H1 (cell line): ENCODE data around the gene STKLD1. TPM values are rescaled to one million over a fixed set of nuclear protein-coding genes. Genes with fewer than 3 reads are reported as not detected.

ENCODE experiments used
- CTCF ChIA-PET: fragments of 300-600 bp; sonication (Branson Sonifier 250); formaldehyde crosslinking; loops from one replicate; lab custom pipeline; 2021; ENCODE audit not compliant: partially characterized antibody; lab: Charles Lee
- POLR2A ChIA-PET: fragments of 300-600 bp; sonication (Branson Sonifier 250); formaldehyde crosslinking; loops from one replicate; lab custom pipeline; 2021; ENCODE audit warnings: inconsistent platforms; ENCODE audit not compliant: partially characterized antibody; lab: Charles Lee
- DNase-seq, 2 experiments: peaks; one replicate each; pipeline versions ENCODE4 v3.0.0 to v3.0.0-alpha.2; 2010 to 2022; ENCODE audit warnings: low spot score in 2 of 2, low read depth in 1 of 2, mixed read lengths in 1 of 2
- FAIRE-seq: peaks from 2 replicates; lab custom pipeline; 2011; peaks lifted over from hg19 to GRCh38; lab: Jason Lieb, UNC
- H2AFZ ChIP-seq: 2 replicates; pipeline ENCODE4 v1.8.1; 2012; ENCODE audit warnings: low read length, inconsistent platforms
- H2AK5ac ChIP-seq: 2 replicates; pipeline ENCODE4 v1.6.1; 2013; ENCODE audit warnings: low read depth, low read length
- H2BK120ac ChIP-seq: replicated peaks from 2 replicates; pipeline ENCODE3; 2013; ENCODE audit warnings: low read depth, low read length, inconsistent platforms
- H2BK12ac ChIP-seq: 2 replicates; pipeline ENCODE4 v1.6.1; 2013; ENCODE audit warnings: low read depth, low read length
- H2BK15ac ChIP-seq: 2 replicates; pipeline ENCODE4 v1.6.1; 2013; ENCODE audit warnings: low read length
- H2BK20ac ChIP-seq: 2 replicates; pipeline ENCODE4 v1.6.1; 2013; ENCODE audit warnings: low read length
- H2BK5ac ChIP-seq: 2 replicates; pipeline ENCODE4 v1.6.1; 2013; ENCODE audit warnings: low read depth, low read length
- H3K14ac ChIP-seq: 2 replicates; pipeline ENCODE4 v1.6.1; 2013; ENCODE audit warnings: inconsistent platforms; ENCODE audit not compliant: insufficient read length
- H3K18ac ChIP-seq: 2 replicates; pipeline ENCODE4 v1.6.1; 2013; ENCODE audit warnings: low read length; ENCODE audit errors: extremely low read depth
- H3K23ac ChIP-seq: 2 replicates; pipeline ENCODE4 v1.6.1; 2013; ENCODE audit warnings: inconsistent platforms; ENCODE audit not compliant: insufficient read length
- H3K23me2 ChIP-seq: 2 replicates; pipeline ENCODE4 v1.6.1; 2013; ENCODE audit warnings: low read depth, low read length
- H3K27ac ChIP-seq: 2 replicates; pipeline ENCODE4 v1.6.1; 2011; ENCODE audit warnings: low read depth, low read length, inconsistent platforms
- H3K27me3 ChIP-seq, 4 experiments: replicated peaks in 1 of 4; 1 replicate in 1 of 4; 2 replicates in 3 of 4; pipeline versions ENCODE4 v1.6.1 to v1.8.1; 2011 to 2013; ENCODE audit warnings: low read length in 3 of 4, mild to moderate bottlenecking in 3 of 4, inconsistent platforms in 2 of 4, mixed read lengths in 2 of 4, moderate library complexity in 1 of 4; ENCODE audit not compliant: control insufficient read depth in 3 of 4, insufficient read depth in 3 of 4; ENCODE audit errors: extremely low read depth in 1 of 4
- H3K36me3 ChIP-seq, 4 experiments: 2 replicates each; pipeline versions ENCODE4 v1.6.1 to v1.8.1; 2011 to 2013; ENCODE audit warnings: mild to moderate bottlenecking in 4 of 4, low read length in 3 of 4, moderate library complexity in 2 of 4, control low read depth in 1 of 4, inconsistent platforms in 1 of 4; ENCODE audit not compliant: insufficient read depth in 4 of 4, control insufficient read depth in 2 of 4
- H3K4ac ChIP-seq: replicated peaks from 2 replicates; pipeline ENCODE3; 2013; ENCODE audit warnings: low read length, low read depth, mixed read lengths, inconsistent platforms; ENCODE audit not compliant: insufficient read length
- H3K4me1 ChIP-seq, 4 experiments: replicated peaks in 1 of 4; 1 replicate in 1 of 4; 2 replicates in 3 of 4; pipeline versions ENCODE4 v1.6.1 to v1.8.1; 2011 to 2013; ENCODE audit warnings: low read length in 3 of 4, inconsistent platforms in 2 of 4, mixed read lengths in 1 of 4; ENCODE audit not compliant: insufficient read depth in 4 of 4, control insufficient read depth in 3 of 4
- H3K4me2 ChIP-seq, 2 experiments: 2 replicates each; pipeline versions ENCODE4 v1.6.1 to v1.8.1; 2011 to 2013; ENCODE audit warnings: low read depth in 2 of 2, low read length in 2 of 2, control low read depth in 1 of 2, inconsistent platforms in 1 of 2, mild to moderate bottlenecking in 1 of 2; ENCODE audit not compliant: insufficient read depth in 1 of 2
- H3K4me3 ChIP-seq, 4 experiments: fragments of 200-600, 300-600 bp in 1 of 4; sonication (generic), shearing (Covaris generic), sonication (Bioruptor Twin) in 1 of 4; 2 replicates each; pipeline versions ENCODE4 v1.5.1 to v1.8.1; 2011 to 2016; ENCODE audit warnings: low read length in 4 of 4, low read depth in 3 of 4, control low read depth in 2 of 4, inconsistent platforms in 2 of 4, mild to moderate bottlenecking in 2 of 4, mixed read lengths in 1 of 4, moderate library complexity in 1 of 4; ENCODE audit not compliant: insufficient read depth in 2 of 4; ENCODE audit errors: extremely low read depth in 1 of 4
- H3K56ac ChIP-seq: replicated peaks from 2 replicates; pipeline ENCODE3; 2013; ENCODE audit warnings: low read depth, mild to moderate bottlenecking, mixed read lengths, low read length, inconsistent platforms; ENCODE audit not compliant: insufficient read length
- H3K79me1 ChIP-seq: 2 replicates; pipeline ENCODE4 v1.6.1; 2013; ENCODE audit warnings: low read depth, low read length, control low read depth
- H3K79me2 ChIP-seq, 2 experiments: 2 replicates each; pipeline versions ENCODE4 v1.6.1 to v1.8.1; 2012 to 2013; ENCODE audit warnings: low read length in 2 of 2, mild to moderate bottlenecking in 2 of 2, inconsistent platforms in 1 of 2; ENCODE audit not compliant: insufficient read depth in 2 of 2, control insufficient read depth in 1 of 2
- H3K9ac ChIP-seq, 4 experiments: replicated peaks in 1 of 4; 1 replicate in 1 of 4; 2 replicates in 3 of 4; pipeline versions ENCODE4 v1.6.1 to v1.8.1; 2011 to 2013; ENCODE audit warnings: low read depth in 3 of 4, low read length in 3 of 4, control low read depth in 2 of 4, mild to moderate bottlenecking in 2 of 4, moderate library complexity in 2 of 4, inconsistent platforms in 1 of 4; ENCODE audit errors: extremely low read depth in 1 of 4
- H3K9me3 ChIP-seq, 2 experiments: 2 replicates each; pipeline versions ENCODE4 v1.6.1 to v1.8.1; 2012 to 2013; ENCODE audit warnings: mild to moderate bottlenecking in 2 of 2, moderate library complexity in 2 of 2, control low read depth in 1 of 2, inconsistent platforms in 1 of 2, low read depth in 1 of 2, low read length in 1 of 2, mixed read lengths in 1 of 2; ENCODE audit not compliant: insufficient read depth in 2 of 2
- H4K20me1 ChIP-seq, 2 experiments: replicated peaks in 1 of 2; 2 replicates each; pipeline versions ENCODE3 to v1.8.1; 2011 to 2013; ENCODE audit warnings: inconsistent platforms in 2 of 2, low read length in 2 of 2, mild to moderate bottlenecking in 1 of 2; ENCODE audit not compliant: insufficient read depth in 2 of 2, control insufficient read depth in 1 of 2
- H4K5ac ChIP-seq: 2 replicates; pipeline ENCODE4 v1.6.1; 2013; ENCODE audit warnings: low read length, low read depth, mixed read lengths, inconsistent platforms; ENCODE audit not compliant: insufficient read length
- H4K8ac ChIP-seq: 2 replicates; pipeline ENCODE4 v1.8.0; 2013; ENCODE audit warnings: mild to moderate bottlenecking, moderate library complexity, low read length, inconsistent platforms; ENCODE audit not compliant: insufficient read depth; ENCODE audit errors: extremely low read depth
- H4K91ac ChIP-seq: replicated peaks from 2 replicates; pipeline ENCODE3; 2013; ENCODE audit warnings: low read length, mixed read lengths, inconsistent platforms; ENCODE audit not compliant: insufficient read length
- JUND ChIP-seq: IDR thresholded peaks from 2 replicates; pipeline ENCODE4 v1.6.1; 2011; ENCODE audit warnings: mild to moderate bottlenecking, improper control_type of control experiment, low read length
- KDM4A ChIP-seq: IDR thresholded peaks from one replicate; pipeline ENCODE4 v1.7.1; 2012; ENCODE audit warnings: low read depth, mild to moderate bottlenecking, moderate library complexity, low read length, inconsistent platforms; ENCODE audit not compliant: severe bottlenecking
- POU5F1 ChIP-seq: IDR thresholded peaks from 2 replicates; pipeline ENCODE4 v1.6.1; 2011; ENCODE audit warnings: low read depth, mild to moderate bottlenecking, low read length, moderate library complexity
- RFX5 ChIP-seq: IDR thresholded peaks from 2 replicates; pipeline ENCODE4 v1.6.1; 2011; ENCODE audit warnings: low read depth, low read length, improper control_type of control experiment, borderline replicate concordance
- WGBS, 2 experiments: shearing (Covaris generic) in 1 of 2; methylation state at CpG; one replicate each; pipeline versions ENCODE4 v1.1.6 to v1.1.7; 2013 to 2015; ENCODE audit warnings: low lambda C conversion rate in 2 of 2, mixed read lengths in 2 of 2, inconsistent platforms in 1 of 2, low coverage in 1 of 2, missing lambda C conversion rate in 1 of 2; ENCODE audit not compliant: insufficient replicate concordance in 2 of 2, insufficient coverage in 1 of 2, insufficient read length in 1 of 2; ENCODE audit errors: extremely low coverage in 1 of 2, missing lambda C conversion rate in 1 of 2; 5-methylcytosine and 5-hydroxymethylcytosine counted together
- polyA plus RNA-seq, 7 experiments: library from polyadenylated mRNA; depleted of rRNA in 3 of 7; stranded (reverse) in 5 of 7; unstranded in 2 of 7; fragments of >200 nt in 5 of 7; fragments of 200-250 nt in 2 of 7; gene quantifications; 1 replicate in 5 of 7; 2 replicates in 1 of 7; 4 replicates in 1 of 7; pipeline versions ENCODE4 v1.2.1 to v1.2.3, GENCODE V29; 2011 to 2013; ENCODE audit warnings: missing spikeins in 2 of 7, mixed read lengths in 2 of 7
- total RNA-seq: library from RNA; stranded (reverse); fragmentation: NEBNext Ultra II Directional; extraction: Animal tissue kit (Norgen Biotek cat#: 25700); gene quantifications from 2 replicates; pipeline ENCODE4 v1.2.1, GENCODE V29; 2021

STKLD1 gene
- total and polyA plus RNA-seq, 2 of the 8 experiments (the other 6 are each of a cell fraction or from before 2014, with no cell fraction given): 0.26 TPM; not detected in 1

DNA sequence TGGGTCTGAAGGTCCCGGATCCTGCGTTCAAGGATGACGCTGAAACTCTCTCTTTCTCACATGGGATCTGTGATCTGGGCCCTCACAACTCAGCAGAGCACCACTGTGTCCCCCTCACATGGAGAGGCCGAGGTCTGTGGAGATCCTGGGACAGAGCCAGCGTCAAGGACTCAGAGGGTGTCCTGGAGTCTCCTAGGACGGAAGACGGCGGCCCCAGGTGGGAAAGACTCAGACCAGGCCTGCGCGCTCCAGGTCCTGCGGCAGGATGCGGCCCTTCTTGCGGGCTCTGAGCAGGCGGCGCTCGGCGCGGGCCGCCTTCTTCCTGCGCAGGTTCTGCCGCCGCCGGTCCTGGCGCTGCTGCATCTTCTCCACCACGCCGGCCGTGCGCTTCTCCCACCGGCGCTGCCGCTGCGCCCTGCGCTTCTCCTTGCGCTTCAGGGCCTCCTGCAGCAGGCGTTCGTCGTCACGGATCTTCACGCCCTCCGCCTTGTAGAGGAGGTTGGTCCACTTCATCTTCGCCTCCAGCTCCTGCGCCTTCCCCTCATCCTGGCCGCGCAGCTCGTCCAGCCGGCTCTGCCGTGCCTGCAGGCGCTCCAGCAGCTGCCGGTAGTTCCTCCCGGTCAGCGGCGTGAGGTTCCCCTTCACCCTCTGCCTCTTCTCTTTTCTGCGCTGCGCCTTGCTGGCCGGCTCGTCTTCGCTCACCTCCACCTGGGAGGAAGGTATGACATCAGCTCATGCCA, 44.4 kb upstream of the STKLD1 start:
- H3K79me2 ChIP-seq: peaks cover 0 to 15% of the 10 kb centered on the region in 2 experiments; a peak in 2 of 4 replicates
- H4K20me1 ChIP-seq: peaks cover 4 to 16% of the 10 kb centered on the region in 2 experiments
- no peak overlapping the region for H2BK15ac ChIP-seq
- no peak overlapping the region for H2AK5ac ChIP-seq
- H3K27ac ChIP-seq: no peak overlapping the region
- no peak overlapping the region for H4K8ac ChIP-seq
- H2AFZ ChIP-seq: no peak overlapping the region
- H3K4me2 ChIP-seq: no peak overlapping the region
- peaks cover 20 to 43% (median 35%) of the 10 kb centered on the region in 4 experiments for H3K36me3 ChIP-seq
- H3K9ac ChIP-seq: no peak overlapping the region
- peaks cover 7% of the 10 kb centered on the region; the same call in 1 of the 2 replicates for H3K23me2 ChIP-seq
- H2BK120ac ChIP-seq: no peak overlapping the region
- H3K4ac ChIP-seq: no peak overlapping the region
- H3K27me3 ChIP-seq: no peaks in the 10 kb centered on the region
- H3K23ac ChIP-seq: no peak overlapping the region
- peaks cover 10% of the 10 kb centered on the region for H3K79me1 ChIP-seq
- no peak overlapping the region for H3K18ac ChIP-seq
- no peak overlapping the region for H3K14ac ChIP-seq
- DNase-seq: no peak
- no peak overlapping the region for H3K56ac ChIP-seq
- no peak overlapping the region for H4K5ac ChIP-seq
- H4K91ac ChIP-seq: no peak overlapping the region
- no peak overlapping the region for H2BK12ac ChIP-seq
- CTCF ChIA-PET: interaction anchor here (0.6 to 7.0 kb wide), 10 partner anchors 9 to 155 kb away, joined by 3 to 123 read pairs (median 4); no protein-coding TSS in a partner anchor
- H2BK5ac ChIP-seq: no peak overlapping the region
- no peak overlapping the region for H2BK20ac ChIP-seq
- no peak overlapping the region for H3K4me3 ChIP-seq
- FAIRE-seq: no peak
- WGBS, 2 experiments: 93% methylated on average over 45 of the region's 57 CpGs; no CpG with 5 or more reads in 1 of the 2 experiments
- H3K4me1 ChIP-seq: peaks cover 0 to 9% (median 2%) of the 10 kb centered on the region in 4 experiments; a peak in 1 of 7 replicates
- no peaks in the 10 kb centered on the region for H3K9me3 ChIP-seq
- POLR2A ChIA-PET: interaction anchor here (0.9 to 7.3 kb wide), 7 partner anchors 9 to 149 kb away, joined by 3 to 120 read pairs (median 5); partner anchors contain the start of genes MED22 and RPL7A
- TF ChIP-seq POU5F1: no peak
- no peak for TF ChIP-seq KDM4A
- no peak for TF ChIP-seq JUND
- TF ChIP-seq RFX5: no peak
